Endodermal cell (in vitro differentiated cells): Measurements from ENCODE around the gene ELOVL2. TPM values are rescaled to one million over a fixed set of nuclear protein-coding genes. Genes with fewer than 3 reads are reported as not detected.

Experiments
- DNase-seq: peaks from one replicate; pipeline ENCODE4 v3.0.0-alpha.2; 2017
- H3K27ac ChIP-seq: 2 replicates; pipeline ENCODE4 v1.5.1; 2013; ENCODE audit warnings: mild to moderate bottlenecking, low read depth, low read length, moderate library complexity
- H3K27me3 ChIP-seq: 2 replicates; pipeline ENCODE4 v1.6.1; 2013; ENCODE audit warnings: mild to moderate bottlenecking, low read length, moderate library complexity; ENCODE audit not compliant: insufficient read depth, control insufficient read depth, poor library complexity, severe bottlenecking
- H3K36me3 ChIP-seq: 2 replicates; pipeline ENCODE4 v1.7.0; 2013; ENCODE audit warnings: mild to moderate bottlenecking, low read length, moderate library complexity; ENCODE audit not compliant: control insufficient read depth, insufficient read depth
- H3K4me1 ChIP-seq: one replicate; pipeline ENCODE4 v1.7.0; 2013; ENCODE audit warnings: low read length; ENCODE audit not compliant: control insufficient read depth, insufficient read depth
- H3K4me3 ChIP-seq: 2 replicates; pipeline ENCODE4 v1.5.1; 2013; ENCODE audit warnings: mild to moderate bottlenecking, low read length, moderate library complexity
- H3K9ac ChIP-seq: 2 replicates; pipeline ENCODE4 v1.6.1; 2013; ENCODE audit warnings: mild to moderate bottlenecking, low read length, moderate library complexity; ENCODE audit not compliant: poor library complexity, severe bottlenecking; ENCODE audit errors: extremely low read depth
- H3K9me3 ChIP-seq: 2 replicates; pipeline ENCODE4 v1.6.1; 2013; ENCODE audit warnings: mild to moderate bottlenecking, low read length, moderate library complexity; ENCODE audit not compliant: control insufficient read depth
- H3K27ac Mint-ChIP-seq: 2 replicates; pipeline ENCODE4 v1.8.0; 2020; ENCODE audit warnings: mixed read lengths
- H3K27me3 Mint-ChIP-seq: 2 replicates; pipeline ENCODE4 v1.8.0; 2021; ENCODE audit warnings: mild to moderate bottlenecking, mixed read lengths; ENCODE audit not compliant: insufficient read depth
- H3K36me3 Mint-ChIP-seq: 2 replicates; pipeline ENCODE4 v1.8.0; 2020; ENCODE audit warnings: low read depth, mixed read lengths
- H3K4me1 Mint-ChIP-seq: 2 replicates; pipeline ENCODE4 v1.8.0; 2020; ENCODE audit warnings: mixed read lengths
- H3K4me3 Mint-ChIP-seq: 2 replicates; pipeline ENCODE4 v1.8.0; 2020; ENCODE audit warnings: mild to moderate bottlenecking, moderate library complexity, mixed read lengths
- H3K9me3 Mint-ChIP-seq: 2 replicates; pipeline ENCODE4 v1.8.0; 2020; ENCODE audit warnings: mild to moderate bottlenecking, mixed read lengths
- CTCF ChIP-seq: fragments of 200-600 bp; sonication (generic); conservative IDR thresholded peaks from 2 replicates; pipeline ENCODE4 v1.5.0; 2021; ENCODE audit warnings: antibody characterized with exemption, mild to moderate bottlenecking
- WGBS, 2 experiments: methylation state at CpG; one replicate each; pipeline versions ENCODE4 v1.1.5 to v1.1.7; 2013; ENCODE audit warnings: missing lambda C conversion rate in 2 of 2, mixed read lengths in 1 of 2; ENCODE audit not compliant: insufficient coverage in 1 of 2, insufficient read length in 1 of 2; 5-methylcytosine and 5-hydroxymethylcytosine counted together
- total RNA-seq, 2 donors: library from RNA; stranded (reverse); fragmentation: NEBNext Ultra II Directional in 1 of 2; extraction: Animal tissue kit (Norgen Biotek cat#: 25700) in 1 of 2; gene quantifications; 2 replicates in 1 of 2; 3 replicates in 1 of 2; pipeline ENCODE4 v1.2.1, GENCODE V29; 2021

Gene ELOVL2
- total RNA-seq, 2 donors from 2014 or later, result 7.3 to 14.1 TPM

GRCh38 chr6:11035616-11036350 is 8.3 kb downstream of the ELOVL2 start:
- no peak for DNase-seq
- H3K9me3 ChIP-seq, result no peaks in the 10 kb centered on the region
- WGBS, 2 experiments, result 92 to 94% methylated on average over 6 to 7 of the region's 7 CpGs
- no peaks in the 10 kb centered on the region for H3K27me3 ChIP-seq
- Mint-ChIP-seq H3K4me3 (no peak overlapping the region), H3K36me3 (no peaks in the 10 kb centered on the region), H3K27me3 (peaks cover 10% of the 10 kb centered on the region), H3K27ac (no peak overlapping the region), H3K4me1 (peaks cover 20% of the 10 kb centered on the region), H3K9me3 (peaks cover 1% of the 10 kb centered on the region)
- peak overlapping the region; percentile 17 for H3K4me3 ChIP-seq
- no peak overlapping the region for H3K9ac ChIP-seq
- peaks cover 14% of the 10 kb centered on the region for H3K36me3 ChIP-seq
- no peak for TF ChIP-seq CTCF
- H3K27ac ChIP-seq, result no peak overlapping the region
- peaks cover 31% of the 10 kb centered on the region for H3K4me1 ChIP-seq

- H3K4me3 ChIP-seq, result no peak overlapping the region
- H3K27me3 ChIP-seq, result no peaks in the 10 kb centered on the region
- peaks cover 2% of the 10 kb centered on the region for H3K27me3 Mint-ChIP-seq
- H3K4me1 Mint-ChIP-seq, result peaks cover 16% of the 10 kb centered on the region
- H3K27ac Mint-ChIP-seq, result no peak overlapping the region
- no peak for TF ChIP-seq CTCF
- H3K27ac ChIP-seq, result no peak overlapping the region
- H3K4me1 ChIP-seq, result peaks cover 32% of the 10 kb centered on the region
- peaks cover 19% of the 10 kb centered on the region for H3K36me3 ChIP-seq
- no peak overlapping the region for H3K9ac ChIP-seq
- H3K9me3 Mint-ChIP-seq, result peaks cover 1% of the 10 kb centered on the region
- H3K4me3 Mint-ChIP-seq, result no peak overlapping the region
- no peaks in the 10 kb centered on the region for H3K9me3 ChIP-seq
- DNase-seq, result no peak
- H3K36me3 Mint-ChIP-seq, result no peaks in the 10 kb centered on the region
Measured at GRCh38 chr6:11033825-11034224, 10.3 kb downstream of the ELOVL2 start.

DNA sequence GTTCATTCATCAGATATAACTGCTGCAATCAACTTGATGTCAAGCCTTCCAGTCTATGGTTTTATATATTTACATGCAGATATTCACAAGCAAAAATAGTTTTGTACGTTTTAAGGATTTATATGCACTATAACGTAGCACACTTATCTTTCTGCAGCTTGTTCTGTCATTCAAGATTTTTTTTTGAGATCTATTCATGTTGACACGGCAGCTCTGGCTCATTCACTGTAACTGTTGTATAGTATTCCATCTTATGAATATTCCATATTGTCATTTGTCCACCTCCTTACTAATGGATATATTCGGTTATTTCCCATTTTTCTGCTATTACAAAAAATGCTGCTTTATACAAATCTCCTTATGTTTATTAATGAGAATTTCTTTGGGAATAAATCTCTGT is 13.2 kb downstream of the ELOVL2 start:
- H3K9me3 Mint-ChIP-seq, result peaks cover 1% of the 10 kb centered on the region
- H3K27me3 Mint-ChIP-seq, result peaks cover 3% of the 10 kb centered on the region
- H3K27ac Mint-ChIP-seq, result no peak overlapping the region
- Histone ChIP-seq H3K36me3 (peaks cover 18% of the 10 kb centered on the region), H3K27ac (no peak overlapping the region), H3K4me3 (no peak overlapping the region), H3K9me3 (no peaks in the 10 kb centered on the region), H3K27me3 (no peaks in the 10 kb centered on the region), H3K4me1 (peaks cover 22% of the 10 kb centered on the region), H3K9ac (no peak overlapping the region)
- DNase-seq, result no peak
- H3K36me3 Mint-ChIP-seq, result no peaks in the 10 kb centered on the region
- no peak overlapping the region for H3K4me3 Mint-ChIP-seq
- no peak for TF ChIP-seq CTCF
- peaks cover 20% of the 10 kb centered on the region for H3K4me1 Mint-ChIP-seq
- 94 to 97% methylated on average over 3 to 4 of the region's 4 CpGs for WGBS, 2 experiments
